LNCAP (cell line): Measurements from ENCODE around the gene TBC1D24.

Source experiments
- TF ChIP-seq, protein P1 (sequence below): fragments of 450-650 bp; IDR thresholded peaks from 2 replicates; pipeline ENCODE4 v1.5.1; 2017; ENCODE audit warnings: mild to moderate bottlenecking

TBC1D24 gene

DNA sequence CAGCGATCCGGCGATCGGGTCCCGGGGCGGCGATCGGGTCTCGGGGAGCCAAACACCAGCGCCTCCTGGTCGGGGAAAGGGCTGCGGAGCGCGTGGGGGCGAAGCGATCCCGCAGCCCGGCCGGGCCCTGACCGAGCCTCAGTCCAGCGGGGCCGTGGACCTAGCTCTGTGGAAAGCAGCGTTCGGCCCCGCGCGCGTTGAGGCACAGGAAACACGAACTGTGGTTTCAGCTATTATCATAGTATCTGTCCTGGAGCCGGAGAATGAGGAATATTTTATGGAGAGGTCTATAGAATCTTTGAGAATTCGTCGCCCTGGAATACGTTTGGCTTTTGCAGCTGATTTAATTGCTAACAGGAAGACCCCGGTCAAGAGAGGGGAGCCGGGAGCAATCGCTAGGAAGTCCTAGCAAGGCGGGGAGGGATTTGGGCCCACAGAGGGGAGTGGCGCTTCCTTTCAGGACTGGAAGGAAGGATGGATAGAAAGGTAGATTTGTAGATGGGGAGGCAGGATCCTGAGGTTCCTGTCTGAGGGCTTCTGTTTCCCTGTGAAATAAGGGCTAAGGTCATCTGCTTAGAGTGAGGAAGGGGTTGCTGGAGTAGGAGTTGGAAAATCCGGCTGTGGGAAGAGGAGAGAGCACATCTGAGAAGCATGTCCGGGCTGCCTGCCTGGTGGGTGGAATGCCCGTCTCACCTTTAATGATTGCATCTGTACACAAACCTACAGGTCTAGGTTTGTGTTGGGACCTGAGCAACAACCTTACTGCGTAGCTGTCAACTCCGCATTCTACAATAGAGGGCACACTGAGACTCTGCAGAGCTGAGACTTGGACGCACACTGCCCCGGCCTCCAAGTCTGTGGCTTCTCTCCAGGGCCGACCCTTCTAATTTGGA lies 44.9 kb upstream of the TBC1D24 start:
- TF ChIP-seq, protein P1, sequence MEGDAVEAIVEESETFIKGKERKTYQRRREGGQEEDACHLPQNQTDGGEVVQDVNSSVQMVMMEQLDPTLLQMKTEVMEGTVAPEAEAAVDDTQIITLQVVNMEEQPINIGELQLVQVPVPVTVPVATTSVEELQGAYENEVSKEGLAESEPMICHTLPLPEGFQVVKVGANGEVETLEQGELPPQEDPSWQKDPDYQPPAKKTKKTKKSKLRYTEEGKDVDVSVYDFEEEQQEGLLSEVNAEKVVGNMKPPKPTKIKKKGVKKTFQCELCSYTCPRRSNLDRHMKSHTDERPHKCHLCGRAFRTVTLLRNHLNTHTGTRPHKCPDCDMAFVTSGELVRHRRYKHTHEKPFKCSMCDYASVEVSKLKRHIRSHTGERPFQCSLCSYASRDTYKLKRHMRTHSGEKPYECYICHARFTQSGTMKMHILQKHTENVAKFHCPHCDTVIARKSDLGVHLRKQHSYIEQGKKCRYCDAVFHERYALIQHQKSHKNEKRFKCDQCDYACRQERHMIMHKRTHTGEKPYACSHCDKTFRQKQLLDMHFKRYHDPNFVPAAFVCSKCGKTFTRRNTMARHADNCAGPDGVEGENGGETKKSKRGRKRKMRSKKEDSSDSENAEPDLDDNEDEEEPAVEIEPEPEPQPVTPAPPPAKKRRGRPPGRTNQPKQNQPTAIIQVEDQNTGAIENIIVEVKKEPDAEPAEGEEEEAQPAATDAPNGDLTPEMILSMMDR: peak; percentile 45; the same call in 1 of the 2 replicates

GRCh38 chr16:2432286-2432685 lies 42.6 kb upstream of the TBC1D24 start:
- TF ChIP-seq, protein P1: no peak

- TF ChIP-seq, protein P1: no peak
Measured at GRCh38 chr16:2432801-2433505, 42.0 kb upstream of the TBC1D24 start.

- TF ChIP-seq, protein P1: no peak
Measured at GRCh38 chr16:2436110-2436509, 38.8 kb upstream of the TBC1D24 start.

DNA sequence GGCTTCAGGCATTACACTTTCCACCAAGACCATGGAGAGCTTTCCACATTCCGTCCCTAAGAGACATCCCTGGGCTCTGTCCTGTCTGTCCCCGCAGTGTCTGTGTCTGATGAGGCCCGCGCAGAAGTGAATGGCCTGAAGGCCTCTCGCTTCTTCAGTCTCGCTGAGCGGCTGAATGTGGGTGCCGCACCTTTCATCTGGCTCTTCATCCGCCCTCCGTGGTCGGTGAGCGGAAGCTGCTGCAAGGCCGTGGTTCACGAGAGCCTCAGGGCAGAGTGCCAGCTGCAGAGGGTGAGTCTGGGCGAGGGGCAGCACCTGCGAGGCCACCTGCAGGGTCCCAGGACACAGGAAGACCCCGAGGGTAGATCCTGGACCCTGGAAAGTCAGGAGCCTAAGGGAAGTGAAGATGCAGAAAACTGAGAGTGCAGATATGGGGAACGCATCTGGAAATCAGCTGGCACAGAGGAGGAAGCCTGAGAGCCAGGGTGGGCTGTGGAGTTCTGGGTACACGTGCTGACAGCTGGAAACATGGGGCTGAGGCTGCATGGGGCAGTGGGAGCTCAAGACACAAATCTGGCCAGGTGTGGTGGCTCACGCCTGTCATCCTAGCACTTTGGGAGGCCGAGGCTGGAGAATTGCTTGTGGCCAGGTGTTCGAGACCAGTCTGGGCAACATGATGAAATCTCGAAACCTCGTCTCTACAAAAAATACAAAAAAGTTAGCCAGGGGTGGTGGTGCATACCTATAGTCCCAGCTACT lies 37.7 kb upstream of the TBC1D24 start:
- TF ChIP-seq, protein P1: no peak

DNA sequence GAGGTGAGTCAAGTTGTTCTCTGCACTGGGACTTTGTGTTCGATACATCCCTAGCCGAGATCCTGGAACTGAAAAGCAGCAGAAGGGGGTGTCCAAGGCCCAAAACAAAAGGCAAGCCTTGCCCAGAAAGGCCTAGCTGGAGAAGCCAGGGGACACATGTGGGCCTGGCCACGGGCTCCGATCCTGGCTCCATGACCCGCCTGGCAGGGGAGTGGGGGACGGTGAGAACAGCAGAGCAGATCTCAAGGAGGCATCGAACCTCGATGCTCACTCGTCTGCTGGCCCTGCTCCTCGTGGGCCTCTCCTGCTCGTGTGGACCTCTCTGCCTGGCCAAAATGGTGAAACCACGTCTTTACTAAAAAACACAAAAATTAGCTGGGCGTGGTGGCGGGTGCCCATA lies 36.8 kb upstream of the TBC1D24 start:
- TF ChIP-seq, protein P1: no peak

GRCh38 chr16:2439598-2439997 lies 35.3 kb upstream of the TBC1D24 start:
- TF ChIP-seq, protein P1: no peak
